GM12801 (cell line): ENCODE measurements around the gene RPAP2.

Source experiments
- TF ChIP-seq, protein P1 (sequence below): IDR thresholded peaks from one replicate; pipeline ENCODE4 v1.5.1; 2011; ENCODE audit warnings: control low read depth; ENCODE audit not compliant: insufficient read length; ENCODE audit errors: extremely low read depth

The RPAP2 gene

DNA sequence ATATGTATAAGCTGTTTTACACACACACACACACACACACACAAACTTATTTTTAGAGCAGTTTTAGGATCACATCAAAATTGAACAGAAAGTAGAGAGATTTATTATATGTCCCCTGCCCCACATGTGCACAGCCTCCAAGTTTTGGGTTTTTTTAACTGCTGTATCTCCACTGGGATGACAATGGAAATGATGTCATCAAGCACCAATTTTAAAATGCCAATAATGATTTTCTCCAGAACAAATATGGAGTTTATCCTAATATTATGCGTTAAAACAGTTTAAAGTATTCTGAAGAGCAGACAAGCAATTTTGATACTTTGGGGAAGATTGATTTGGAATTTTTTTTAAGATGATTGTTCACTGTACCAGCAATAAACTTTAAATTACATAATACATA is 131.2 kb downstream of the RPAP2 start:
- TF ChIP-seq, protein P1, sequence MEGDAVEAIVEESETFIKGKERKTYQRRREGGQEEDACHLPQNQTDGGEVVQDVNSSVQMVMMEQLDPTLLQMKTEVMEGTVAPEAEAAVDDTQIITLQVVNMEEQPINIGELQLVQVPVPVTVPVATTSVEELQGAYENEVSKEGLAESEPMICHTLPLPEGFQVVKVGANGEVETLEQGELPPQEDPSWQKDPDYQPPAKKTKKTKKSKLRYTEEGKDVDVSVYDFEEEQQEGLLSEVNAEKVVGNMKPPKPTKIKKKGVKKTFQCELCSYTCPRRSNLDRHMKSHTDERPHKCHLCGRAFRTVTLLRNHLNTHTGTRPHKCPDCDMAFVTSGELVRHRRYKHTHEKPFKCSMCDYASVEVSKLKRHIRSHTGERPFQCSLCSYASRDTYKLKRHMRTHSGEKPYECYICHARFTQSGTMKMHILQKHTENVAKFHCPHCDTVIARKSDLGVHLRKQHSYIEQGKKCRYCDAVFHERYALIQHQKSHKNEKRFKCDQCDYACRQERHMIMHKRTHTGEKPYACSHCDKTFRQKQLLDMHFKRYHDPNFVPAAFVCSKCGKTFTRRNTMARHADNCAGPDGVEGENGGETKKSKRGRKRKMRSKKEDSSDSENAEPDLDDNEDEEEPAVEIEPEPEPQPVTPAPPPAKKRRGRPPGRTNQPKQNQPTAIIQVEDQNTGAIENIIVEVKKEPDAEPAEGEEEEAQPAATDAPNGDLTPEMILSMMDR: no peak

DNA sequence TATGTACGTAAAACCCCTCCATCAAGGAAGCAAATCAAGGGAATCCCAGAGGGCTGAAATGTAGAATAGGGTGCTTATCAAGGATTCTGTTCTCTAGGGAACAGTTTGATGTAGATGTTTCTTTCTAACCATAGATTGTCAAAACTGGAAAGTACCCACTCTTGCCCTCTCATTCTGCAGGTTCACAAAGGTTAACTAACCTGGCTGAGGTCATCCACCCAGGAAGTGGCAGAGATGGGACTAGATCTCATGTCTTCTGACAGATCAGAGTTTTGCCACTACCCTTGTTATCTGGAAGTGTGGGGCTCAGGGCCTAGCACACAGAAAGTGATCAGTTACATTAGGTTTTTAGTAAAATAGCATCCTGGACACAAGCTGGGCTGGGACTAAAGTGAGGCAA is 140.4 kb downstream of the RPAP2 start:
- TF ChIP-seq, protein P1: no peak

DNA sequence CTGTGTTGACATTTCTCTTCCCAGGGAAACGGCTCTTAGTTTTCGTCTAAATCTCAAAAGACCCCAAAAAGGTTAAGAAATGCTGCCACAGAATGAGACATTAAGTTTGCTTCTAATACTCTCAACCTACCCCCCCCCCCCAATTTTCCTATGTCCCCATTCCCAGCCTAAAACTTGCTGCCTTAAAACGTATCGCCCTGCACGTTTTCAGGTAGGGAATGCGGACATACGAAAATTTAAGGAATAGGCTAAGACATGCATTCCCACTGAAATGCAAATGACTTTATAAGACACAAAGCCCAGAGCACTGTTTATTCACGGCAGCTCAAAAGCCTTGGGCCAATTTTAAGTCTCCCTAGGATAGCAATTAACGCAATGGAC is 142.4 kb downstream of the RPAP2 start:
- TF ChIP-seq, protein P1: no peak

DNA sequence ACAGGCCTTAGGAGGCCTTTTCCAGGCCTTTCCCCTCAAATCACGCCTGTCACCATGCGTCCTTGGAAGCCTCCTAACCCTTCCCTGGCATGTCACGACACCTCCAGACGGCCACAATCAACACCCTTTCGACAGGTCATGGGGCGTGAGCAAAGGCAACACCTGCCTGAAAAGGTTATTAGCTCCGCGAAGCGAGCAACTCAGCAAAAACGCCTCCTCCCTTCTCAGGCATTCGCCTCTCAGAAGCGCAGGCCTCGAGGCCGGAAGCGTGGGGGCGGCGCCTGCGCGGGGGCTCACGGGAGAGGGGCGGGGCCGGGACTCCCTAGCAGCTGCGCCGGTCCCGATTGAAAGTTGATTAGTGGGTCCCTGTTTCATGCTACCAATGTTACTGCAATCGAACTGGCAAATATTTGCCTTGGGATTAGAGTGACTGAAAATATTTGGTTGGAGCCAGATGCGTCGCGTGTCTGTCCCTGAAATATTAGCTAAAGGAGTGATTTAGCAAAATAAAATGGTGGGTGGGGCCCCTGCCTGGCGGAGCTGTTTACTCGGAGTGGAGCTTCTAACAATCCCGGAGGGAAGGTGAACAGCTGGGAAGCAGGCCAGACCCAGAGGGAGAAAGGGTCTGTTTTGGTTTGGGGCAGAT is 143.0 kb downstream of the RPAP2 start:
- TF ChIP-seq, protein P1: no peak

DNA sequence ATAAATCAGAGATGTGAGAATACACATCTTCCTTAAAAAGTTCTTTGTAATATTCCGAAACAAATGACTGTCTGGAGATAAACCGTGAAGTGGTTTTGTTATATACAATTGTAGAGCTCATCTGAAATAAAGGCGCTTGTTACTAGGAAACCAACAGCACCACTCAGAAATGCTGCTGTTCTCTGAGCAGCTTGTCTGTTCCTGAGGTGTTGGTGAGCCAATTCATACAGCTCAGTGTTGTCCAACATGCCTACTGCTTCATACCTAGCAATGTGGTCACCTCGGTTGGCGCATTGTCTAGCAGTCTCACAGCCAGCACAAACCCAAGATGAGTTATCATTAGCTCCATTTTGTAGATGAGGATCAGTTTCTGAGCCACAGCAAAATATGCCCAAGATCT is 143.5 kb downstream of the RPAP2 start:
- TF ChIP-seq, protein P1: no peak

DNA sequence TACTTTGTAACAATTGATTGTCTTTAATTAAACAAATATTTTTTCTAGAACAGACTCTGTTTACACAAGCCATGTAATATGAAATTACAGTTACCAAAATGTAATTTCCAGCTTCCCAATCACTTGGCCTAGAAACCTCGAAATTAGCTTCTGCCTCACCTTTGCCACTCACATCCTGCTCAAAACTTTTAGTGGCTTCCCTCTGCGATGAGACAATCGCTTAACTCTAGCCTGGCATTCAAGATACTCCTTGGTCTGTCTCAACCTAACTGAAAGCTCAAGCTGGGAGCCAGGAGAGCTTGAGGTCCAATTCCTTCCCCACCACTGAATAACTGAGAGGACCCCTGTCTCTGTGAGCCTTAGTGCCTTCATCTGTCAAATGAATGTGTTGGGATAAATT is 145.0 kb downstream of the RPAP2 start:
- TF ChIP-seq, protein P1: no peak

DNA sequence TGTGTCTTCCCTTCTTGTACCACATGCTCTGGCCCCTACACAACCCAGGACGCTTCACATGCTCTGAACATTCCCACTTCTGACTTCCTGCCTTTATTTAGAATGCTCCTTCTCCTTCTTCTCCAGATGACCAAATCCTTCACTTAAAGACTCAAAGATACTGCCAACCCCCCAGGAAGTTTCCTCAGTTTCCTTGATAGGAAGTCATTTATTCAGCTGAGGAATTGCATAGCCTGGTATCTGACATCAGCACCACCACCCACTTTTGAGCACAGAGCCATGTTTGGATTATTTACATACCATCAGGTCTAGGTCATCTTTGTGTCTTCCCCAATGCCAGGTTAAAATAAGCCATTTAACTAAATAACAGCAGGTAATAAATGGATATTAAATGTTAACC is 145.5 kb downstream of the RPAP2 start:
- TF ChIP-seq, protein P1: no peak
